ENCODE results near the gene GPBP1L1.
A peak's percentile ranks its signal among the peaks of the same experiment; 100 is the strongest.
"Not testable (repeated sequence)": the region's sequence is repeated elsewhere in the genome, so short reads cannot be mapped to it uniquely, and the experiment has no call there.

The GPBP1L1 gene

GRCh38 chr1:45679123-45679522 is 7.2 kb downstream of the GPBP1L1 start:
- TF ChIP-seq CTCF (IDR thresholded peaks at IDR 0.05; ENCODE audit: low read depth, low read length), result no peak
- DNase-seq (ENCODE audit: low read depth, low spot score), result no peak
- in situ Hi-C loops (cut with HindIII; ENCODE audit: low sequenced_read_pairs), result no loop called here
- H3K4me3 ChIP-seq (ENCODE audit: low read depth, low read length), result no peak overlapping the region

- DNase-seq (ENCODE audit: low read depth, low spot score), result no peak
- in situ Hi-C loops (cut with HindIII; ENCODE audit: low sequenced_read_pairs), result no loop called here
- TF ChIP-seq CTCF (IDR thresholded peaks at IDR 0.05; ENCODE audit: low read depth, low read length), result no peak
- no peak overlapping the region for H3K4me3 ChIP-seq (ENCODE audit: low read depth, low read length)
Measured at GRCh38 chr1:45678489-45678888, 7.8 kb downstream of the GPBP1L1 start.

GRCh38 chr1:45677751-45678245 is 8.5 kb downstream of the GPBP1L1 start:
- H3K4me3 ChIP-seq (ENCODE audit: low read depth, low read length), result no peak overlapping the region
- no peak for TF ChIP-seq CTCF (IDR thresholded peaks at IDR 0.05; ENCODE audit: low read depth, low read length)
- in situ Hi-C loops (cut with HindIII; ENCODE audit: low sequenced_read_pairs), result no loop called here

GRCh38 chr1:45676553-45676952 is 9.8 kb downstream of the GPBP1L1 start:
- in situ Hi-C loops (cut with HindIII; ENCODE audit: low sequenced_read_pairs); H3K4me3 ChIP-seq (ENCODE audit: low read depth, low read length); DNase-seq (ENCODE audit: low read depth, low spot score): not testable (repeated sequence)

More at GRCh38 chr1:45677751-45678245, 8.5 kb downstream of the GPBP1L1 start:
- DNase-seq (ENCODE audit: low read depth, low spot score), result no peak

GRCh38 chr1:45674478-45674877 is 11.9 kb downstream of the GPBP1L1 start:
- DNase-seq (ENCODE audit: low read depth, low spot score), result no peak
- no peak for TF ChIP-seq CTCF (IDR thresholded peaks at IDR 0.05; ENCODE audit: low read depth, low read length)
- in situ Hi-C loops (cut with HindIII; ENCODE audit: low sequenced_read_pairs), result no loop called here
- no peak overlapping the region for H3K4me3 ChIP-seq (ENCODE audit: low read depth, low read length)

GRCh38 chr1:45673956-45674355 is 12.4 kb downstream of the GPBP1L1 start:
- peak; percentile 20 for DNase-seq (ENCODE audit: low read depth, low spot score)
- no peak for TF ChIP-seq CTCF (IDR thresholded peaks at IDR 0.05; ENCODE audit: low read depth, low read length)
- H3K4me3 ChIP-seq (ENCODE audit: low read depth, low read length), result no peak overlapping the region
- in situ Hi-C loops (cut with HindIII; ENCODE audit: low sequenced_read_pairs), result no loop called here

- TF ChIP-seq CTCF (IDR thresholded peaks at IDR 0.05; ENCODE audit: low read depth, low read length), result no peak
- DNase-seq (ENCODE audit: low read depth, low spot score), result no peak
- in situ Hi-C loops (cut with HindIII; ENCODE audit: low sequenced_read_pairs), result no loop called here
- H3K4me3 ChIP-seq (ENCODE audit: low read depth, low read length), result no peak overlapping the region
Measured at GRCh38 chr1:45669859-45670655, 16.3 kb downstream of the GPBP1L1 start.

All from astrocyte of the spinal cord (primary cell).